Panc1 (cell line): ENCODE results near the gene LGR4. TPM values are rescaled to one million over a fixed set of nuclear protein-coding genes. Genes with fewer than 3 reads are reported as not detected.

Experiments used
- ATAC-seq: fragments of 200-7000 bp; cut with Tn5 transposase; 2 replicates; pipeline ENCODE4 v1.9.1; 2020; ENCODE audit warnings: mild to moderate bottlenecking, moderate library complexity
- BruUV-seq: library from RNA; stranded (reverse); fragments of 400-500 nt; replicated peaks from 2 replicates; lab custom pipeline; 2021; lab: Mats Ljungman, UMichigan
- CTCF ChIA-PET: fragments of 300-600 bp; sonication (Branson Sonifier 250); formaldehyde crosslinking; loops from one replicate; lab custom pipeline; 2022; ENCODE audit warnings: antibody characterized with exemption; lab: Charles Lee
- POLR2A ChIA-PET: fragments of 300-600 bp; sonication (Branson Sonifier 250); formaldehyde crosslinking; loops from one replicate; lab custom pipeline; 2022; ENCODE audit warnings: antibody characterized with exemption; lab: Charles Lee
- DNase-seq: peaks from one replicate; pipeline ENCODE4 v3.0.0-alpha.2; 2010; ENCODE audit warnings: low read depth, low spot score
- H3K27ac ChIP-seq: 2 replicates; pipeline ENCODE4 v1.5.1; 2011; ENCODE audit warnings: mild to moderate bottlenecking, low read length, inconsistent platforms
- H3K27me3 ChIP-seq: fragments of 200-500 bp; sonication (Bioruptor generic); 2 replicates; pipeline ENCODE4 v1.6.0; 2014; ENCODE audit warnings: low read length, inconsistent platforms; ENCODE audit not compliant: control insufficient read depth, insufficient read depth
- H3K36me3 ChIP-seq: fragments of 200-500 bp; sonication (Bioruptor generic); 2 replicates; pipeline ENCODE4 v1.5.1; 2014; ENCODE audit warnings: inconsistent platforms, mild to moderate bottlenecking, low read length, moderate library complexity; ENCODE audit not compliant: control insufficient read depth, insufficient read depth
- H3K4me1 ChIP-seq: 2 replicates; pipeline ENCODE4 v1.5.1; 2011; ENCODE audit warnings: inconsistent platforms, mild to moderate bottlenecking, low read length, moderate library complexity; ENCODE audit not compliant: control insufficient read depth, insufficient read depth
- H3K4me3 ChIP-seq, 2 experiments: 2 replicates each; pipeline ENCODE4 v1.5.1; 2011 to 2012; ENCODE audit warnings: low read depth in 2 of 2, low read length in 2 of 2, mild to moderate bottlenecking in 2 of 2, inconsistent platforms in 1 of 2, moderate library complexity in 1 of 2
- H3K9me3 ChIP-seq: fragments of 200-500 bp; sonication (Bioruptor generic); 2 replicates; pipeline ENCODE4 v1.5.1; 2014; ENCODE audit warnings: low read depth, mild to moderate bottlenecking, inconsistent platforms, low read length, moderate library complexity; ENCODE audit not compliant: control insufficient read depth, insufficient read depth
- CTCF ChIP-seq: fragments of 450-650 bp; IDR thresholded peaks from 2 replicates; pipeline ENCODE4 v1.5.1; 2017; ENCODE audit warnings: mild to moderate bottlenecking
- POLR2AphosphoS5 ChIP-seq: IDR thresholded peaks from 2 replicates; pipeline ENCODE4 v1.6.1; 2012; ENCODE audit warnings: mild to moderate bottlenecking, low read depth, low read length, moderate library complexity
- REST ChIP-seq, 2 experiments: IDR thresholded peaks; 2 replicates each; pipeline ENCODE4 v1.6.1; 2011 to 2012; ENCODE audit warnings: low read depth in 2 of 2, control low read depth in 1 of 2, low read length in 1 of 2, mild to moderate bottlenecking in 1 of 2, moderate library complexity in 1 of 2; ENCODE audit not compliant: insufficient read depth in 1 of 2
- SIN3A ChIP-seq: IDR thresholded peaks from 2 replicates; pipeline ENCODE4 v1.6.1; 2012; ENCODE audit warnings: low read depth, mild to moderate bottlenecking, low read length, moderate library complexity, borderline replicate concordance; ENCODE audit not compliant: insufficient read depth
- TCF7L2 ChIP-seq: IDR thresholded peaks from 2 replicates; pipeline ENCODE4 v1.6.1; 2011; ENCODE audit warnings: mild to moderate bottlenecking, low read depth, low read length, inconsistent platforms
- in situ Hi-C: cut with HindIII; loops from 2 replicates; pipeline ENCODE4 v1.10.0; 2016; ENCODE audit warnings: low sequenced_read_pairs, low pct_unique_long_range_greater_than_20kb
- intact Hi-C: fragments of 100-400 bp; cut with micrococcal nuclease; formaldehyde crosslinking; loops from one replicate; pipeline ENCODE4 v1.10.0; 2022; ENCODE audit not compliant: unreplicated experiment
- total RNA-seq: library from RNA; stranded (reverse); gene quantifications from one replicate; pipeline ENCODE4 v1.2.1, GENCODE V29; 2021; ENCODE audit not compliant: unreplicated experiment

Gene LGR4
- total RNA-seq, 1 experiment from 2014 or later, result 61.8 TPM

GRCh38 chr11:27388869-27389268 lies 83.7 kb downstream of the LGR4 start:
- Histone ChIP-seq H3K36me3 (peaks cover 13% of the 10 kb centered on the region), H3K9me3 (no peaks in the 10 kb centered on the region), H3K4me1 (peaks cover 67% of the 10 kb centered on the region), H3K27me3 (no peaks in the 10 kb centered on the region), H3K4me3 (no peak overlapping the region), H3K27ac (peak overlapping the region; percentile 12; the same call in 1 of the 2 replicates)
- in situ Hi-C loops, result no loop called here
- no peak for DNase-seq
- no TSS peak for BruUV-seq
- intact Hi-C loops, result no loop called here
- ChIA-PET CTCF (no interaction called here), POLR2A (no interaction called here)
- TF ChIP-seq CTCF, result no peak
- no peak for TF ChIP-seq REST (IDR thresholded peaks at IDR 0.05; ENCODE audit: insufficient read depth in 1 of 2, low read depth in 2 of 2, low read length in 1 of 2)
- TF ChIP-seq TCF7L2, result 0 out of 2 replicates have a peak, but pooled peaks have one; percentile 49
- ATAC-seq, result peak; percentile 33; the same call in 1 of the 2 replicates

GRCh38 chr11:27388001-27388400 lies 84.6 kb downstream of the LGR4 start:
- no peak overlapping the region for H3K4me3 ChIP-seq
- H3K9me3 ChIP-seq, result no peaks in the 10 kb centered on the region
- DNase-seq (no peak), ATAC-seq (no peak)
- intact Hi-C loops, result no loop called here
- no TSS peak for BruUV-seq
- ChIA-PET CTCF (no interaction called here), POLR2A (no interaction called here)
- H3K36me3 ChIP-seq, result peaks cover 20% of the 10 kb centered on the region
- in situ Hi-C loops, result no loop called here
- no peak for TF ChIP-seq POLR2AphosphoS5
- peak overlapping the region; percentile 1; the same call in 1 of the 2 replicates for H3K27ac ChIP-seq
- no peaks in the 10 kb centered on the region for H3K27me3 ChIP-seq
- peaks cover 64% of the 10 kb centered on the region for H3K4me1 ChIP-seq

- TF ChIP-seq TCF7L2 (no peak), REST (IDR thresholded peaks at IDR 0.05; ENCODE audit: insufficient read depth in 1 of 2, low read depth in 2 of 2, low read length in 1 of 2) (no peak), SIN3A (no peak)
- peaks cover 57% of the 10 kb centered on the region for H3K4me1 ChIP-seq
- in situ Hi-C loops, result no loop called here
- BruUV-seq, result no TSS peak
- H3K27ac ChIP-seq, result 0 out of 2 replicates have a peak overlapping the region, but pooled peaks have one; percentile 1
- H3K27me3 ChIP-seq, result no peaks in the 10 kb centered on the region
- intact Hi-C loops, result no loop called here
- ChIA-PET CTCF (no interaction called here), POLR2A (no interaction called here)
- no peaks in the 10 kb centered on the region for H3K9me3 ChIP-seq
- H3K36me3 ChIP-seq, result peaks cover 20% of the 10 kb centered on the region
- ATAC-seq, result no peak
- no peak for DNase-seq
- H3K4me3 ChIP-seq, result no peak overlapping the region
Measured at GRCh38 chr11:27387362-27387761, 85.2 kb downstream of the LGR4 start.
